Endothelial cell of umbilical vein (primary cell): ENCODE measurements around the gene RAB11FIP2. TPM values are rescaled to one million over a fixed set of nuclear protein-coding genes. Genes with fewer than 3 reads are reported as not detected.

Experiments
- BruUV-seq: library from RNA; stranded (reverse); fragments of 400-500 nt; replicated peaks from 2 replicates; lab custom pipeline; 2021; lab: Mats Ljungman, UMichigan
- CTCF ChIA-PET: fragments of 300-600, 350-600 bp; sonication (Branson Sonifier 250); formaldehyde crosslinking; loops from one replicate; lab custom pipeline; 2021; ENCODE audit warnings: antibody characterized with exemption, inconsistent platforms; lab: Charles Lee
- POLR2A ChIA-PET: fragments of 300-600, 350-600 bp; sonication (Branson Sonifier 250); formaldehyde crosslinking; loops from one replicate; lab custom pipeline; 2021; ENCODE audit warnings: antibody characterized with exemption, inconsistent platforms; lab: Charles Lee
- DNase-seq: peaks from one replicate; pipeline ENCODE4 v3.0.0-alpha.2; 2011; ENCODE audit warnings: low read depth, low spot score
- FAIRE-seq: peaks from 2 replicates; lab custom pipeline; 2011; peaks lifted over from hg19 to GRCh38; lab: Jason Lieb, UNC
- H2AFZ ChIP-seq: 2 replicates; pipeline ENCODE4 v1.6.0; 2012; ENCODE audit warnings: low read depth, low read length, control low read depth, inconsistent platforms
- H3K27ac ChIP-seq: 2 replicates; pipeline ENCODE4 v1.5.1; 2011; ENCODE audit warnings: low read depth, mild to moderate bottlenecking, control low read depth, low read length, moderate library complexity; ENCODE audit not compliant: insufficient read depth
- H3K27me3 ChIP-seq, 2 experiments: 2 replicates each; pipeline versions ENCODE4 v1.6.0 to v1.6.1; 2011; ENCODE audit warnings: low read length in 2 of 2, mixed read lengths in 1 of 2; ENCODE audit not compliant: control insufficient read depth in 2 of 2, insufficient read depth in 2 of 2
- H3K36me3 ChIP-seq, 2 experiments: 2 replicates in 1 of 2; 3 replicates in 1 of 2; pipeline ENCODE4 v1.5.1; 2011; ENCODE audit warnings: low read length in 2 of 2, mild to moderate bottlenecking in 1 of 2, moderate library complexity in 1 of 2; ENCODE audit not compliant: control insufficient read depth in 2 of 2, insufficient read depth in 2 of 2; ENCODE audit errors: extremely low read depth in 1 of 2
- H3K4me1 ChIP-seq: 3 replicates; pipeline ENCODE4 v1.5.1; 2011; ENCODE audit warnings: mild to moderate bottlenecking, low read length; ENCODE audit not compliant: control insufficient read depth, insufficient read depth; ENCODE audit errors: extremely low read depth
- H3K4me2 ChIP-seq: 2 replicates; pipeline ENCODE4 v1.6.1; 2011; ENCODE audit warnings: low read length, control low read depth, mixed read lengths; ENCODE audit not compliant: insufficient read depth
- H3K4me3 ChIP-seq, 3 experiments: fragments of 200-600 bp in 1 of 3; sonication (generic), shearing (Covaris generic) in 1 of 3; replicated peaks in 1 of 3; 2 replicates each; pipeline ENCODE4 v1.5.1; 2011 to 2016; ENCODE audit warnings: control low read depth in 3 of 3, low read length in 3 of 3, mild to moderate bottlenecking in 2 of 3, inconsistent platforms in 1 of 3, low read depth in 1 of 3, moderate library complexity in 1 of 3; ENCODE audit not compliant: insufficient read depth in 1 of 3
- H3K79me2 ChIP-seq: 2 replicates; pipeline ENCODE4 v1.6.0; 2012; ENCODE audit warnings: low read length, inconsistent platforms; ENCODE audit not compliant: control insufficient read depth, insufficient read depth
- H3K9ac ChIP-seq: replicated peaks from 2 replicates; pipeline ENCODE3; 2011; ENCODE audit warnings: low read length, control low read depth; ENCODE audit not compliant: insufficient read depth; ENCODE audit errors: extremely low read depth
- H3K9me1 ChIP-seq: replicated peaks from 3 replicates; pipeline ENCODE4 v1.6.0; 2011; ENCODE audit warnings: mild to moderate bottlenecking, low read length; ENCODE audit not compliant: control insufficient read depth, insufficient read depth; ENCODE audit errors: extremely low read depth
- H3K9me3 ChIP-seq: replicated peaks from 2 replicates; pipeline ENCODE4 v1.5.1; 2012; ENCODE audit warnings: low read length, inconsistent platforms; ENCODE audit not compliant: control insufficient read depth, insufficient read depth
- H4K20me1 ChIP-seq: replicated peaks from 2 replicates; pipeline ENCODE3; 2011; ENCODE audit warnings: mild to moderate bottlenecking, low read length; ENCODE audit not compliant: control insufficient read depth, insufficient read depth; ENCODE audit errors: extremely low read depth
- EZH2 ChIP-seq: IDR thresholded peaks from 2 replicates; pipeline ENCODE4 v1.6.1; 2012; ENCODE audit warnings: borderline replicate concordance, low read depth, mild to moderate bottlenecking, moderate library complexity, low read length, inconsistent platforms; ENCODE audit not compliant: severe bottlenecking
- FOS ChIP-seq: IDR thresholded peaks from 2 replicates; pipeline ENCODE4 v1.6.1; 2011; ENCODE audit warnings: mild to moderate bottlenecking, low read length, moderate library complexity, borderline replicate concordance; ENCODE audit not compliant: insufficient read depth
- GATA2 ChIP-seq: IDR thresholded peaks from 2 replicates; pipeline ENCODE4 v1.7.0; 2011; ENCODE audit warnings: low read depth, mild to moderate bottlenecking, moderate library complexity, mixed read lengths, low read length; ENCODE audit not compliant: insufficient read length, insufficient read depth
- JUN ChIP-seq: IDR thresholded peaks from 2 replicates; pipeline ENCODE4 v1.6.1; 2011; ENCODE audit warnings: borderline replicate concordance, low read depth; ENCODE audit not compliant: insufficient read length, insufficient read depth
- MAX ChIP-seq: IDR thresholded peaks from 2 replicates; pipeline ENCODE4 v1.6.1; 2011; ENCODE audit not compliant: insufficient read depth, insufficient read length
- MYC ChIP-seq: IDR thresholded peaks from one replicate; pipeline ENCODE4 v1.6.1; 2011; ENCODE audit warnings: mild to moderate bottlenecking, low read depth, low read length
- POLR2A ChIP-seq: IDR thresholded peaks from 2 replicates; pipeline ENCODE4 v1.6.1; 2012; ENCODE audit warnings: low read depth, mild to moderate bottlenecking, control low read depth, low read length
- POLR2AphosphoS5 ChIP-seq: IDR thresholded peaks from 2 replicates; pipeline ENCODE4 v1.6.1; 2012; ENCODE audit warnings: low read depth, mild to moderate bottlenecking, control low read depth, low read length, moderate library complexity; ENCODE audit not compliant: insufficient read depth
- dilution Hi-C: fragments of 300-500 bp; cut with MboI; formaldehyde crosslinking; loops from one replicate; pipeline ENCODE4 v1.15.0; 2019; ENCODE audit warnings: low sequenced_read_pairs; ENCODE audit not compliant: extremely low pct_ligation_motif_present
- intact Hi-C: fragments of 100-400 bp; cut with micrococcal nuclease; formaldehyde crosslinking; loops from one replicate; pipeline ENCODE4 v1.10.0; 2022
- polyA plus RNA-seq, 4 experiments: library from polyadenylated mRNA; depleted of rRNA in 3 of 4; stranded (reverse) in 3 of 4; unstranded in 1 of 4; fragments of >200 nt; gene quantifications; 2 replicates each; pipeline versions ENCODE4 v1.2.1 to v1.2.3, GENCODE V29; 2011 to 2012; ENCODE audit warnings: missing spikeins in 1 of 4
- total RNA-seq: library from RNA; stranded (reverse); gene quantifications from 2 replicates; pipeline ENCODE4 v1.2.3, GENCODE V29; 2021
- TF ChIP-seq, protein P1 (sequence below), 2 donors: IDR thresholded peaks; 1 replicate in 1 of 2; 2 replicates in 1 of 2; pipeline ENCODE4 v1.5.1; 2011; ENCODE audit warnings: low read length in 2 of 2, mild to moderate bottlenecking in 2 of 2, moderate library complexity in 2 of 2, control low read depth in 1 of 2, inconsistent platforms in 1 of 2, low read depth in 1 of 2; ENCODE audit not compliant: insufficient read depth in 1 of 2; ENCODE audit errors: extremely low read depth in 1 of 2

RAB11FIP2 gene
- total and polyA plus RNA-seq, 2 donors (not counting 3 experiments of a cell fraction or from before 2014, with no cell fraction given), result 1.9 to 8.6 TPM

GRCh38 chr10:118003126-118003525 lies 43.6 kb downstream of the RAB11FIP2 start:
- Histone ChIP-seq H3K4me2 (no peak overlapping the region), H4K20me1 (no peaks in the 10 kb centered on the region), H3K9me1 (no peaks in the 10 kb centered on the region), H3K9me3 (no peaks in the 10 kb centered on the region), H3K4me3 (no peak overlapping the region), H3K4me1 (no peaks in the 10 kb centered on the region), H3K9ac (no peak overlapping the region), H3K79me2 (no peaks in the 10 kb centered on the region), H3K36me3 (no peaks in the 10 kb centered on the region), H3K27ac (no peak overlapping the region), H2AFZ (no peak overlapping the region), H3K27me3 (no peaks in the 10 kb centered on the region)
- no peak for DNase-seq
- TF ChIP-seq, protein P1, sequence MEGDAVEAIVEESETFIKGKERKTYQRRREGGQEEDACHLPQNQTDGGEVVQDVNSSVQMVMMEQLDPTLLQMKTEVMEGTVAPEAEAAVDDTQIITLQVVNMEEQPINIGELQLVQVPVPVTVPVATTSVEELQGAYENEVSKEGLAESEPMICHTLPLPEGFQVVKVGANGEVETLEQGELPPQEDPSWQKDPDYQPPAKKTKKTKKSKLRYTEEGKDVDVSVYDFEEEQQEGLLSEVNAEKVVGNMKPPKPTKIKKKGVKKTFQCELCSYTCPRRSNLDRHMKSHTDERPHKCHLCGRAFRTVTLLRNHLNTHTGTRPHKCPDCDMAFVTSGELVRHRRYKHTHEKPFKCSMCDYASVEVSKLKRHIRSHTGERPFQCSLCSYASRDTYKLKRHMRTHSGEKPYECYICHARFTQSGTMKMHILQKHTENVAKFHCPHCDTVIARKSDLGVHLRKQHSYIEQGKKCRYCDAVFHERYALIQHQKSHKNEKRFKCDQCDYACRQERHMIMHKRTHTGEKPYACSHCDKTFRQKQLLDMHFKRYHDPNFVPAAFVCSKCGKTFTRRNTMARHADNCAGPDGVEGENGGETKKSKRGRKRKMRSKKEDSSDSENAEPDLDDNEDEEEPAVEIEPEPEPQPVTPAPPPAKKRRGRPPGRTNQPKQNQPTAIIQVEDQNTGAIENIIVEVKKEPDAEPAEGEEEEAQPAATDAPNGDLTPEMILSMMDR (IDR thresholded peaks at IDR 0.05; ENCODE audit: extremely low read depth in 1 of 2, insufficient read depth in 1 of 2, low read depth in 1 of 2, low read length in 2 of 2), result no peak
- no peak for TF ChIP-seq FOS
- TF ChIP-seq MAX, result no peak
- TF ChIP-seq POLR2AphosphoS5, result no peak
- no peak for TF ChIP-seq JUN
- TF ChIP-seq GATA2, result no peak
- TF ChIP-seq EZH2, result no peak
- no peak for TF ChIP-seq MYC
- TF ChIP-seq POLR2A, result no peak
- intact Hi-C loops (no loop called here), dilution Hi-C loops (no loop called here)
- no TSS peak for BruUV-seq
- ChIA-PET POLR2A (no interaction called here), CTCF (no interaction called here)
- no peak for FAIRE-seq
